Measurements from ENCODE around the gene CEP72.
"Not testable (repeated sequence)": the region's sequence is repeated elsewhere in the genome, so short reads cannot be mapped to it uniquely, and the experiment has no call there.

Gene CEP72

DNA sequence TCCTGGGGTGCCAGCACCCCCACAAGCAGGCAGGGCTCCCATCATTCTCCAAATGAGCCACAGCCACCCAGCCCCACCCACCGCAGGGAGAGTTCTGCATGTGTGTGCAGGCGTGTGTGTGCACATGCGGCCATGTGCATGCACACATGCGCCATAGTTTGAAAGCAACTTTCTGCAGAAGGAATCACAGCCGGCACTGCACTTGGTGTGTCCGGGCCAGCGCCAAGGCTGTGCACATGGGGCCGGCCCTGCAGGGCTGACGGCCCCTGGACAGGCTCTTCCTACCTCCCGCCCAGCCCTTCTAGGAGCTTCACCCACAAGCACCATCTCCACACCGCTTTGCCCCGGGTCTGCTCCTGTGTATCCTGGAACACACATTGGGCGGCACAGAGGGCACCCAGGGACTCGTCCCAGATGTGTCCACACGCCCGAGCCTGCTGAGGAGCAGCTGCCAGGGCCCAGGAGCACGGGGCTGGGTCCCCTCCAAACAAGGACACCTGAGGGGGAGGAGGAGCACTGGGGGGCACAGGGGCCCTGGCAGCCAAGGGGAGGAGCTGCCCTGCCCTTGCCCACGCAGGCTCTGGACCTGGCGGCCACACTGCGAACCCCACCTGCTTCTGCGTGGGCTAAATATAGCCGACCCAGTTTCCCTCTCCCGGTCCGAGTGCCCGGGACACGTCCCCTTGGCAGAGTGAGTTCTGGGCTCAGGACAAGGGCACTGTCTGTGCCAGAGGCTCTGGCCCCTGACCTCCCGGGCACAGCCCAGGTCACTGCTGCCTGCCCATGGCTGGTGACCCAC is 61.9 kb downstream of the CEP72 start:
- DNase-seq, result no peak

DNA sequence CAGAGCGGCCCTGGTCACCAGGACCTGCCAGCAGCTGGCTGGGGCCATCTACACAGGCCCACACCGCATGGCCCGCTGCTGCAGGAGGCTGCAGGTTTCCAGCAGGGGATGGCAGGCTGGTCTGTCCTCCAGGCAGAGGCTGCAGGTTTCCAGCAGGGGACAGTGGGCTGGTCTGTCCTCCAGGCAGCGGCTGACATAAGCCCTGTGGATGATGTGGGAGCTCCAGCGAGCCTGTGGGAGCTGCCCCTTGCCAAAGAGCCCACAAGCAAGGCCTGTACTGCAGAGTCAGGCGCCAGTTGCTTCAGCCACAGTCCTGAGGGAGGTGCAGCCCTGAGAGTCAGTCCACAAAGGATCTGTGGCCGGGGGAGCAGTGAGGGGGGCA is 62.5 kb downstream of the CEP72 start:
- no peak for DNase-seq

DNA sequence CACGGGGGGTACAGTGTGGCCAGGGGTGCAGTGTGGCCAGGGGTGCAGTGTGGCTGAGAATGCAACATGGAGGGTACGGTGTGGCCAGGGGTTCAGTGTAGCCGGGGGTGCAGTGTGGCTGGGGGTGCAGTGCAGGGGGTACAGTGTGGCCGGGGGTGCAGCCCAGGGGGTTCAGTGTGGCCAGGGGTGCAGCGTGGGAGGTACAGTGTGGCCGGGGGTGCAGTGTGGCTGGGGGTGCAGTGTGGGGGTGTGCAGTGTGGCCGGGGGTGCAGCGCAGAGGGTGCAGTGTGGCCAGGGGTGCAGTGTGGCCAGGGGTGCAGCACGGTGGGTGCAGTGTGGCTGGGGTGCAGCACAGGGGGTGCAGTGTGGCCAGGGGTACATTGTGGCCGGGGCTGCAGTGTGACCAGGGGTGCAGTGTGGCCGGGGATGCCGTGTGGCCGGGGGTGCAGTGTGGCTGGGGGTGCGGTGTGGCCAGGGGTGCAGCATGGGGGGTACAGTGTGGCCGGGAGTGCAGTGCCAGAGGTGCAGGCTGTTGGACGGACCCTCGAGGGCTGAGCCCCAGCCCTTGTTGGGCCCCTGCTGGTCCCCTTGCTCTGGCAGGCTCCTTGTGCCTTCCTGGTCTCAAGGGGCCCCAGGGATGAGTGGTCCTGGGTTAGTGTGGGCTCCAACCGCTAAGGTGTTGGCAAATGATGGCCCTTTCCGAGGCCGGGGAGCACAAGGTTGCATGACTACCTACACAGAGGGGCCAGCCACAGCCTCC is 63.2 kb downstream of the CEP72 start:
- no peak for DNase-seq

DNA sequence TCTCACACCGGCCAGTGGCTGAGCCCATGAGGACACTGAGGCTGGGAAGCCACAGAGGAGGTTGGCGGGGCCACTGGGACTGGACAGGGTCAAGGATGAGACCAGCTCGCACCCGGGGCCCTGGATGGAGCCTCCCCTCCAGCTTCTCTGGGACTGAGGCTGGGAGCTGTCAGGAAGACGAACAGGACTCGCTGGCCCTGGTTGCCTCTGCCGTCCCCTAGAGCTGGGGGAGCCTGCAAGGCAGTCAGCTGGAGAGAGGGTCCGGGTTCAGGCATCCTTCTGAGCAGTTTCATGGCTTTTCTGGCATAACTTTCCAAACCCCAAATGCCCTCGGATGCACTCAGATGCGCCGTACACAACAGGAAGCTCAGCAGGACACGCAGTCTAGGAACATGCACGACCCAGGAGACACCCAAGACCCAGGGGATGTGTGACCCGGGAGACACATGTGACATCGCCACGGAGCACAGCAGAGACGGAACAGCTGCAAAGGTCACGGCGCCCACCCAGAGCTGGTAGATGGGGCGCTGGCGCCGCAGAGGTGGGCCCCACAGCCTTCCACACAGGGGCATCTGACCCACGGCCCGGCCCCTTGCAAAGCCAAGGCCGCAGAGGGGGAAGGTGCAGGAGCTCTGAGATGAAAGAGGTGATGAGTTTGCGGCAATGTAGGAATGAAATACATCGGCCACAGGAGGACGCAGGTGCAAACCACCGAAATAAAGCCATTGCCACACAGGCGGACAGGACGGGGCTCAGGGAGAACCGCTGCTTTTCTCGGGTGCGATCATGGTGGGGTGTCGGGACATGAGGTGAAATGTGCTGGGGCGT is 63.9 kb downstream of the CEP72 start:
- no peak for DNase-seq

DNA sequence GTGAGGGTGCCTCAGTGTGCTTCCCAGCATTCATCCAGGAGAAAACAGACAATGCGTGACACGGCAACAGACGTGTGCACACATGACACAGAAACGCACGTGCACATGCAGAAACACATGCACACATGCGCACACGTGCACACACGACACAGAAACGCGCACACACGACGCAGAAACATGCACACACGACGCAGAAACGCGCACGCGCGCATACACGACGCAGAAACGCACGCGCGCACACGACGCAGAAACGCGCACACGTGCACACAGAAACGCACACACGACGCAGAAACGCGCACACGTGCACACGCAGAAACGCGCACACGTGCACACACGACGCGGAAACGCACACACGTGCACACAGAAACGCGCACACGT is 64.5 kb downstream of the CEP72 start:
- DNase-seq, result no peak

DNA sequence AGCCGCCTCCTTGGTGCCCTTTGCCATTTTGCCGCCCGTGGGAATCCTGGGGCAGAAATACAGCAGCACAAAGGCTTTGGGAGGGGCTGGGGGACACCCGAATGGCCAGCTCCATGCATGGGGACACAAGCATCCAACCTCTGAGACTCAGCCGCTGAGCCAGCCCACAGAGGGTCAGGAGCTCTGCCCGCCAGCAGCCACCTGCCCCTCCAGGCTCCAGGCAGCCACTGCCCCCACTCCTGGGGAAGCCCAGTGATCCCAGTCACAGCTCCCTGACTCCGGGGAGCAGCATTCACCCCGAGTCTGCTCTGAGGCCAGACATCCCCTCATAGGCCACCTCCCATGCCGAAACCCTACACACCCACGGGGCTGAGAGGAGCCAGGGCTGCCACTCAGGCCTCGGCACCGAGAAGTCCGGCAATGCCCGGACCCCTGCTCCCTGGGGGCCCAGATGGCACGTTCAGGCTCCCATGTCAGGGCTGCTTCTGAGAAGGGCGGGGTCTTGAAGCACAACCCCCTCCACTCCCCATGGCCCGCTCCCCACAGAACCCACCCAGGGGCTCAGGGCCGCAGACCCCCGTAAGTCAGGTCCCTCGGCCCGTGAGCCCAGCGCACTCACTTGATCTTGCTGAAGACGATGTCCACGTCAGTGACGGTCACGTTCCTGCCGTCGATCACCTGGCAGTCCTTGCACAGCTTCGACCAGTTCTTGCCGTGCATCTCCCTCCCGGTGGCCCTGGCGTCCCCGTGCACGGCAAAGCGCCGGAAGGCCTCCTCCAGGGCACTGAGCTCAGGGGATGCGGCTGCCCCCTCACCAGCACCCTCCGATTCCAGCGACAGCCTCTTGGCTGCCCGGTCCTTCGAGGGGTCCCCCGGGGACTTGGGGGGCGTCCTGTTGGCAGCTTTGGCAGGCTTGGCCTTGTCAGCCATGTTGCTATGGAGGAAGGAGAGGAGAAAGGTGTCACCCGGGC is 65.3 kb downstream of the CEP72 start:
- no peak for DNase-seq

DNA sequence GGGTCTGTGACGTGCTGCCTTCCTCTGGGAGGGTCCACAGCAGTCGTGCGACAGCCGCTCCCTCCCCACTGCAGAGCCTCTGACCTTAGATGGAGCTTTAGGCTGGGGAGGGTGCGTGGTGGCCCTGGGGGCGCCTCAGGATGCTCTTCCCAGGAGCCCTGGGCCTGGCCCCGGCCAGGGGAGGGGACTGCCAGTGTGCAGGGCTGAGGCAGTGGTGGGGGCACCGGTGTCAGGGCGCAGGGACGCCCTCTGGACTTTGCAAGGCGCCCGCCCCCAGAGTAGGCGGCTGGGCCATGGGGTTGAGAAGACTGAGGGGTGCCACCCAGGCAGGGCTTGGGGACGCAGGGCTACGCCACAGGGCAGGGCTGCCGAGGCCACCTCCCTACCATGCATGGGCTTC is 66.4 kb downstream of the CEP72 start:
- not testable (repeated sequence) for DNase-seq

DNA sequence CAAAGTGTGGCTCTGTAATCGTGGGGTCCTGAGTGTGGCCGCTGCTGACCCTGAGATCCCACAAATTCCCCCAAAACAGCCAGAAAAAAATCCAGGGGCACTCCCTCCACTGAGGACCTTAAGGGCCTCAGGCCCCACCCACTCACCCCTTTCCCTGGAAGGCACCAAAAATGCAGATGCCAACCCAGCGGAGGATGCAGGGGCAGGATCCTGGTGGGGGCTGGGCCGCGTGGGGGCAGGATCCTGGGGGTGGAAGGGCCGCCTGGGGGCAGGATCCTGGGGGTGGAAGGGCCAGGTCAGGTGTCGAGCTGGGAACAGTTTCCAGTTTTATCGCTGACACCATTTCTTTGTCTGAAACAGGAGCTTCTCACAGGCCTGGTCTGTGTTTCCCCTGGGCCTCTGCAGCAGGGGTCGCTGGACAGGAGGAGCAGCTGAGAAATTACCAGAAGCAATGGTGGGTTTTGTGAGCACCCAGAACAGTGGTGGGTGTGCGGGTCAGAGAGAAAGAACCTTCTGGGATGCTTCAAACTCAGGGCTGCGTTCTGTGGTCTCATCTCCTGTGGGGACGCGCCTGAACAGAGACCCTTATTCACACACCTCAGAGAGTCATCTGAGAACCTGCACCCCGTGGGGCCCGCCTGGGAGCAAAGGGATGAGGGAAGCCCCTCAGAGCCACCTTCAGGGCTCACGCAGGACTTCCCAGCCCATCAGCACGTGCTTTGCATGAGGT is 67.2 kb downstream of the CEP72 start:
- DNase-seq, result not testable (repeated sequence)

DNA sequence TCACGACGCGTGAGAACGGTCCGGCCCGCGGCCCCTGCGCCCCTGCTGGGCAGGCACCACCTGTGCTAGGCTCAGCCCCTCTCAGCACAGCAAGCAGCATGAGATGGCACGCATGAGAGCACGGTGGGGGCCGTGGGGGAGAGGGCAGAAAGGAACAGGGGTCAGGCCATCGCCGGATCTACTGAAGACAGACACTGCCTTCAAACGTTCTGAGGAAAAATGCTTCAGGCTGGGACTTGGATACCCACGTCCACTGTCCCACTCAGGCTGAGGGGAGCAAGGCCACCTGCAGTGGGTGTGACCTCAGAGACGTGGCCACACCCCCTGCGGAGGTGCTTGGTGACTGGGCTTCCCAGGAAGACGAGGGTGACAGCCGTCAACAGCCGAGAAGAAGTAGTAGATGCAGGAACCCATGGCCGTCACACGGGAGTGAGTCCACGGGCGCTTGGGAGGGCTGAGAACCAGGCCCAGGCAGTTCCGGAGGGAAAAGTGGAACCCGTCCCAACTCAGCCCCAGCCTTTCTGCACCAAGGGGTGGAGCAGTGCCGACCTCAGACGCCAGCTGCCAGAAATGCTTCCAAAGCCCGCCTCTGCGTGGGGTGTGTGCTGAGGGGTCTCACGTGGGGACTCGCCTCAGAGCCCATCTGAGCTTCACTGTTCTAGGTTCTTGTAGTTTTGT is 68.1 kb downstream of the CEP72 start:
- not testable (repeated sequence) for DNase-seq

DNA sequence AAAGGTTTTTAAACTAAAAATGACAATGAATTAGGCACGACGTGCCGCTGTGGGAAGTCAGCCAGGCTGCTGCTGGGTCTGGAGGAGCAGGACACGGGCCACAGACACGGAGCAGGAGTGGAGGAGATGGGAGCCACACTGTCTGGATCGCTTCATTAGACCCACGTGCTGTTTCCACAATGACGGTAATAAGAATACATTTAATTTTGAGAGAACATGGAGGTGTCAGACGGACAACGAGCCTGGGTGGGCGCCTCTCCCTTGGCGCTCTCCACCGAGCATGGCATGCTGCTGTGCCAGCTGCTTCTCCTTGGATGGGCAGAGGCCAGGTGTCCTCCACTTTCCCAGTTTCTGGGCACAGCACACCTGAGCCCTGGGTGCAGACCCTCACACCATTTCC is 68.7 kb downstream of the CEP72 start:
- not testable (repeated sequence) for DNase-seq

DNA sequence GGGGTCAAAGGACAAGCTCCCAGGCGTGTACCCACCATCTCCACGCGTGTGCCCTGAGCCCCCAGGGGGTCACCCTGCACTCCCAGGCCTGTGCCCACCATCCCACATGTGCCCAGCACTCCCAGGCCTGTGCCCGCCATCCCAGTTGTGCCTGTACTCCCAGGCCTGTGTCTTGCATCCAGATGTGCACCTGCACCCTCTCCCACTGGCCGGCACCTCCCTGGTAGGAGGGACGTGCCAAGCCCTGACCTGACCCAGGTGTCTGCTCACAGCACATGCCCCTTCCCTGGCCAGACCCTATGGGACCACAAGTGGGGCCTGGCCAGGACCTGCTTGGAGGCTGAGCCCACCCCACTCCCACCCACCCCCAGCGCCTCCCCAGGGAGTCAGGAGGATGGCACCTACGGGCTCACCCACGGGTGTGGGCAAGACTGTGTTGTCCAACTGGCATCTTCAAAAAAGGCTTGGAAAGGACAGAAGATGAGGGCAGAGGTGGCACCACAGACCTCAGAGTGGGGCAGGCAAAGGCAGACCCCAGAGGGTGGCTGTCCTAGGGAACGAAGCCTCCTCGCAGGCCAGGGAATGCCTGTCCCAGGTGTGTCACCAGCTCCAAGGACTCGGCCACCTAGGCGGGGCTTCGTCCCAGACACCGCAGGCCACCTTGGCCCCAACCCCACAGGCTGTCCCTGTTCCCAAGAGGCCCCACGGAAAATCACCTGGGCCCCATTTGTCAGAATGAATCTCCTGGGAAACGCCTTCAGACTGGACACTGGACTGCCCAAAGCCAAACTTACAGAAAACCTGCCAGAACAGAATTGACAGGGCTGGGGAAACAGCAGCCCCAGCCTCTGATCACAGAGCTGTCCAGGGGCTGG is 69.4 kb downstream of the CEP72 start:
- not testable (repeated sequence) for DNase-seq

DNA sequence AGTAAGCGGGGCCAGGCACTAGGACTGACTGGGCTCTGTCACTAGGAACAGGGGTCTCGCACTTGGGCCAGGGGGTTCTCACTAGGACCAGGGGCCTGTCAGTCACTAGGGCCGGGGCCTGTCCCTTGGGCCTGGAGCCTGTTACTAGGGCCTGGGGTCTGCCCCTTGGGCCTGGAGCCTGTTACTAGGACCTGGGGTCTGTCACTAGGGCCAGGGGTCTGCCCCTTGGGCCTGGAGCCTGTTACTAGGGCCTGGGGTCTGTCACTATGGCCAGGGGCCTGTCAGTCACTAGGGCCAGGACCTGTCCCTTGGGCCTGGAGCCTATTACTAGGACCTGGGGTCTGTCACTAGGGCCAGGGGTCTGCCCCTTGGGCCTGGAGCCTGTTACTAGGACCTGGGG is 70.1 kb downstream of the CEP72 start:
- not testable (repeated sequence) for DNase-seq

DNA sequence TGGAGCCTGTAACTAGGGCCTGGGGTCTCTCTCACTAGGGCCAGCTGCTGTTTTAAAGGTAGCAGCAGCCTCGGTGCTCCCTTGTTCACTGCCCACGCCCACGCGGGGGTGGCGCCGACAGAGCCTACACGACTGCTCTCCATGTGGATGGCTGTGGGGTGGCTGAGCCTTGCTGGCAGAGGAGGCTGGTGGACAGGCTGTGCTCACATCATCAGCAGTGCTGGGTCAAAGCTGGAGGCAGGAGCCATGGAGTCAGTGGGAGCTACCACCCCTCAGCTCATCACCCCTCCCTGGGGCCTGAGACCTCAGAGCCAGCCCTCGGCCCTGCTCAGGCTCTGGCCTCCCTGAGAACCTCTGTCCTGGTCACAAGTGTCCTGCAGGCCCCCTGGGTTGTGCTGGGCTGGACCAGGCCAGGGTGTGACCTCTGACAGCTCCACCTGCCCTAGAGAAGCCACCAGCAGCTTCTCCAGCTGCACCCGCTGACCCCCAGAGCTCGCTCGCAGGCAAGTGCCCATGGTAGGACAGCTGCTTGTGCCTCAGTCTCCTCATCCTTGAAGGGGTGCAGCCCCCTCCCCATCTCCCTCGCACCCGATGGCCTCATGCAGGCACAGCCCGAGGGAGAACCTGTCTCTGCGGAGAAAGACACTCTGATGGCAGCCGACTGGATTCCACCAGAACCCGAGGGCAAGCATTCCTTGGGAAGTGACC is 70.7 kb downstream of the CEP72 start:
- DNase-seq, result not testable (repeated sequence)

DNA sequence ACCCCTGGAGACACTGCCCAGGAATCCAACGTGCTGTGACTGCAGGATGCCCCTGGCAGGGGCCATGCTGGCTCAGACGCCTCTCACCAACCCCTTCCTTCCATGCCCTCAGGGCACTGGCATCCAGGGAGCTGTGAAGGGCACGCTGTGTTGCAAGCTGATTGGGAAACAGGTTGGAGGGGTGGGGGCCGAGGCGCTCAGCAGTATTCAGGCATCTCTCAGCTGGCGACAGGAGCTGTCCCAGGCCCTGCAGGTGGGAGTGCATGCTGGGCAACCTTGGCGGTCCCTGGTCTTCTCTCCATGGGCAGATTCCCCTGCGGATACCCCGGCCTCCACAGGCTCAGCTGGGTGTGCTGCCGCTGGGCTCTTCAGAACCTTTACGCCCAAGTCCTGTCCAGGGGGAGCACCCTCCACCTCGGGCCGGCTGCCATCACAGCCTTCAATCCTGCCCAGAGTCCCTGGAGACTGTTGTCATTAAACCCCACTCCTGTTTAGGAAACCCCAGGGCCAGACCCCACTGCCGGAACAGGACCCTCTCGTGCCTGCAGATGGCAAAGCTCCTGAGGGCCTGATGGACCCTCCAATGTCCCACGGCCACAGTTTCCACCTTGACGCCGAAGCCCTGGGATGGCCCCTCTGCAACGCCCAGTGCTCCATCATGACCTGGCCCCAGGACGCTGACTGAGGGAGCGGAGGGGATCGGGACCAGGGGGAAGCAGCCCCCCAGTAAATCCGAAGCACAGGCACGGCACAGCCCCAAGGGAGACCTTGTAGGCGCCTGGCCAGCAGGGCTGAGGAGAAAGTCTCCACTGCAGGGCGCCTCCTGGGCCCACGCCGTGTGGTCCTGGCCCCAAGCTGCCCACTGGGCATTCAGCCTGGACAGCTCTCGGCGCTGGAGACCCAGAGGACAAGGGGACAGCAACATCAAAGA is 71.7 kb downstream of the CEP72 start:
- peak; percentile 44 to 49 for DNase-seq

DNA sequence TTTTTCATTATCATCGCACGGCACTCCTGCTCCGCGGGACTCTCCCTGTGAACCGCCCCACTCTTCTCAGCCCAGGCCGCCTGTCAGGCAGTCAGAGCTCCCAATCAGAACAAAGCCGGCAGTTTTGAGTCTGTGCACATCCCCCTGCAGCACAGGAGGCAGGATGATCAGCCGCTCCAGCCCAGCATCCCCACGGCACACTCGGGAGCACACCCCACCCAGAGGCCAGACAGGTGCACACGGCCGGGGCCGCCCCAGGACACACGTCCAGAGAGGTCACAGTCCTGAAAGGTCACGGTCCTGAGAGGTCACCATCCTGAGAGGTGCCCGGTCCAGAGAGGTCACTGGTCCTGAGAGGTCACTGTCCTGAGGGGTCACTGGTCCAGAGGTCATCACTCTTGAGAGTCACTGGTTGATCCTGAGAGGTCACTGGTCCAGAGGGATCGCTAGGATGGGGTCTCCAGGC is 72.6 kb downstream of the CEP72 start:
- no peak for DNase-seq

DNA sequence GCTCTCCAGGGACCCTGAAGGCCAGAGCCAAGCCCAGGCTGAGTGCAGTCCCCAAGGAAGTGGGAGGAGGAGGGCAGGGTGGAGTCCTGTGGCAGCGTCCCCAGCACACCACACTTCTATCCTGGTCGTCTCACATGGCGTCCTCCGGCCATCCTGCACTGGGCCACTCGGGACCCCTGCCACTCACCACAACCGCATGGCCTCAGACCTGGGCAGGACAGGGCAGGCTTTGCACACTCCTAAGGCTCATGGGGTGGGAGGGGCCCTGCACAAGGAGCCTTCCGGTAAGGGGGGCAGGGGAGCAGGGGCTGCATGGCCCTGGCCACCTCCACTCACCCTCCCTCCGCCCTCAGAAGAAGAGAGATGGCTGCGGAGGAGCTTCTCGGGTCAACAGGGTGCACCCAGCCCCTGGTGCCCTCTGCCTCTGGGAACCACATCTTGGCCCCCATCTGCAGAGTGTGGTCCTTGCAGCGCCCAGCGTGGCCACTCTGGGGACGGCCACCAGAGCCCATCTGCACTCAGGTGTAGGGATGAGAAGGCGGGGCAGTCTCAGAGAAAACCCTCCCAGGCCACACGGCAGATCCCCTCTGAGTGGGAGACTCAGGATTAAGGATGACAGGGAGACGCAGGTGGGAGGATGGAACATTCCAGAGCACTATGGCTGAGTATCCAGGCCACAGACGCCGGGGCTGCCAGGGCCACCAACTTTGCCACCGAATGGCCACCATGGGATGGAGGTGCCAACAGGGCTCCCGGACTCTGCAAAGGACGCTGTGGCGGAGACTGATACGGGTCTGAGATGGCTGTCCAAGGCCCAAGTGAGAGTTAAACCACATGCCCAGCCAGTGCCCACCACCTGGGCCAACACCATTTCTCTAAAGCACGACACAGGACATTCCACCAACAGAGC is 73.4 kb downstream of the CEP72 start:
- no peak for DNase-seq

DNA sequence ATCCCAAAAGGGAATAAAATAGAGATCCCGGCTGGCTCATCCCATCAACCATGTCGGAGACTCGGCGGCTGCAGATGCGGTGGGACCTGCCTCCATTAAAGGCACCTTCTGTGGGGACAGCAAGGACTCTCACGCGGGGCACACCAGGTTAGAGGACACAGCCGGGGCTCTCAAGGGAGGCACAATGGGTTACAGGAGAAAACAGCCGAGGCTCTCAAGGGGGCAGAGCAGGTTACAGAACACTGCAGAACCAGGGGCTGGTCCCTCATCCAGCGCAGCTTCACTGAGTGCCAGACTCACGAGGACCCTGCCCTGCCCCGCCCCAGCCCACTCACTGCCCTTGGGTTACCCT is 74.0 kb downstream of the CEP72 start:
- DNase-seq, result not testable (repeated sequence)

All from AML-193 (cell line).